ACHN (cell line): ENCODE measurements around the gene SERPINA12.

Experiments used
- DNase-seq: peaks from one replicate; pipeline ENCODE4 v3.0.0-alpha.2; 2015
- in situ Hi-C: cut with HindIII; loops from 2 replicates; pipeline ENCODE4 v1.10.0; 2017; ENCODE audit warnings: low sequenced_read_pairs, low pct_ligation_motif_present, low pct_unique_long_range_greater_than_20kb

Gene SERPINA12, protein sequence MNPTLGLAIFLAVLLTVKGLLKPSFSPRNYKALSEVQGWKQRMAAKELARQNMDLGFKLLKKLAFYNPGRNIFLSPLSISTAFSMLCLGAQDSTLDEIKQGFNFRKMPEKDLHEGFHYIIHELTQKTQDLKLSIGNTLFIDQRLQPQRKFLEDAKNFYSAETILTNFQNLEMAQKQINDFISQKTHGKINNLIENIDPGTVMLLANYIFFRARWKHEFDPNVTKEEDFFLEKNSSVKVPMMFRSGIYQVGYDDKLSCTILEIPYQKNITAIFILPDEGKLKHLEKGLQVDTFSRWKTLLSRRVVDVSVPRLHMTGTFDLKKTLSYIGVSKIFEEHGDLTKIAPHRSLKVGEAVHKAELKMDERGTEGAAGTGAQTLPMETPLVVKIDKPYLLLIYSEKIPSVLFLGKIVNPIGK

GRCh38 chr14:94509356-94509755 is at the start of gene SERPINA12:
Gene SERPINA12 (minus strand): TSS chr14:94509469. CDS start chr14:94498397, 11,072 bp downstream.
- in situ Hi-C loops, result no loop called here
- no peak for DNase-seq

DNA sequence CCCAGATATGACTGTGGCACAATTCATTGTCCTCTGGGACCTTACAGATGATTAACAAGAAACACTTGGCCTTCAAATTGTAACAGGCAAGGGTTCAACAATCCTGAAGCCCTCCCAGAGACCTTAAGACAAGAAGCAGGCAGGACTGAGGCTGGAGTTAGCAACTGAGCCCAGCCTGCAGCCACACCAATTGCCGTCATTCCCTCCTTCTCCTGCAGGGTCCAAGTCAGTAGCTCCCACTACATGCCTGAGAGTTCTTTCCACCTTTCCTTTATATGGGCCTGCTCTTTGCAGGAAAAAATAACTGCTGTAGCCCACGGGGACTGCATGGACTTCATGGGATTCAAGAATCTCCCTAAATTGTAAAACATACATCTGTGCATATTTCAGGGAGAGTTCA is 49.6 kb upstream of the SERPINA12 start:
- in situ Hi-C loops, result no loop called here

GRCh38 chr14:94557327-94557726 is 48.1 kb upstream of the SERPINA12 start:
- in situ Hi-C loops, result no loop called here
- DNase-seq, result no peak

More for the DNA sequence above, 49.6 kb upstream of the SERPINA12 start:
- DNase-seq, result no peak

- in situ Hi-C loops, result no loop called here
- DNase-seq, result no peak
Observed at GRCh38 chr14:94555991-94556390, 46.7 kb upstream of the SERPINA12 start.

- no peak for DNase-seq
- in situ Hi-C loops, result no loop called here
Observed at GRCh38 chr14:94550041-94550440, 40.8 kb upstream of the SERPINA12 start.

DNA sequence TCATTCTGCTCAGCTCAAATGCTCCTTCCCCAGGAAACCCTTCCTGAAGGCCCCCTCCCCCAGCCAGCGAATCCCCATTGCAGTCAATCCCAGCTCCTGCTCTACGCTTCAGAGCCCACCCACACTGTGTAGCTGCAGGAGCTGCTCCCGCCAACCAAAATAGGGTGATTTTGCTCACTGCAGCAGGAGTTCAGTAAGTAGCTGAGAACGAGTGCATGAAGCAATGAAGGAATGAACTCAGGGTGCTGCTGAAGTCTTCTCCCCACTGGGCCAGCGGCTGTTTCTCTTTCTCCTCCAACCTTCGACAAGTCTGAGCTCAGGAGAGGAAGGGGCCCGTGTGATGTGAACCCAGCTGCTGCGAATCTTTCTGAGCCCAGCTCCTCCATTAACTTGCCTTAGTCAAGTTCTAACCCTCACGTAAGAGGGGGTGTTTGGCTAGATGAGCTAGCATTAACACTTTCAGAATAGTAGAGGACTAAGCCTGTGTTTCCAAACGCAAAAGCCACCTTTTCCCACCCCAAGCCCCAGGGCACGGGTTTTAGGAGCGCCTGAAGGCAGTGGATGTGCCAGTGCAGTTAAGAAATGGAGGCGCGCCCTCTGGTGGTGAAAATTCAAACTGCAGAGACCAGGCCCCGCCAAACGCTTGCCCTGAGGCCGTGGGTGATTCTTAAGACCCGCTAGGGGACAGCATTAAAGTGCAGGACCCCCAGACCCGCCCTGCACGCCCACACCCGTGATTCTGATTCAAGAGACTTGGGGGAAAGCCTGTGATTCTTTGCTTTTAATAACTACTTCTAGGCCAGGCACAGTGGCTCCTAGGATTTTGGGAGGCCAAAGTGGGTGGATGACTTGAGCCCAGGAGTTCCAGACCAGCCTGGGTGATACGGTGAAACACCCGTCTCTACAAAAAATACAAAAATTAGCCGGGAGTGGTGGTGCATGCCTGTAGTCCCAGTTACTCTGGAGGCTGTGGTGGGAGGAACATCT is 40.0 kb upstream of the SERPINA12 start:
- in situ Hi-C loops, result no loop called here
- peak; percentile 44 for DNase-seq

DNA sequence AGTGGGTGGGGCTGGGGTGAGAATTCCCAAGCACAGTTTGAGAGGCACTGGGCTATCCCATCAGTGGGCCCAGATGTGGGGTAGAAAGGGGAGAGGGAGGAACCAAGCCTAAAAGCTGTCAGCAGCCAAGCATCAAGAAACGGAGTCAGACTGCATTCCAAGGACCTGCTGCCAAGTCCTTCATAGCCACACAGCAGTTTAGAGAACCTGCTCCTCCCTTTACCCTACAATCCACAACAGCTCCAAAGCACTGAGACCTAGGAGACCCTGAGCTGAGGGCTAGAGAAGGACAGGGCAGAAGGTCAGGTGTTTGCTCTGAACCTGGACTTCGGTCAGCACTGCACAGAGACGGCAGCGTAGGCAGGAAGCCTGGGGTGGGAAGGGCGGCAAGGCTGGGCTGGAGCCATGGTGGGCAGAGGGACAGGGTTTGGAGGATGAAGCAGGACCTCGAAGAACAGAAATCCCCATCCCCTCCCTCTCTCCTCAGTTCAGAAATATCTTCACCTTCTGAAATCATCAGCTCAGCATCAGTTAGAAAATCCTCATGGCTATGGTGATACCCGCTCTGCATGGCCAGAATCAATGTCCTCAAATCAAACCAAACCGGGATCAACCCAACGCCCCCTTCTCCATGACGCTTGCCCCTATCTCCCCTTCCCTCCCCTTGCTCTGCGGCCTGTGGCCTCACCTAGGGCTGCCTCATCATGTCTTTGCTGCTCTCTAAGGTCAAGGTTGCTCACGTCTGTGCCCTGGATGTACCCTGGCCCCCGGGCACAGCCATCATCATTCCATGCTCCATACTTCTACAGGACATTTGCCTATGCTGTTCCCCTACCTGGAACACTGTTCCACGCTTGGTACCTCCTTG is 39.1 kb upstream of the SERPINA12 start:
- in situ Hi-C loops, result no loop called here
- DNase-seq, result no peak

DNA sequence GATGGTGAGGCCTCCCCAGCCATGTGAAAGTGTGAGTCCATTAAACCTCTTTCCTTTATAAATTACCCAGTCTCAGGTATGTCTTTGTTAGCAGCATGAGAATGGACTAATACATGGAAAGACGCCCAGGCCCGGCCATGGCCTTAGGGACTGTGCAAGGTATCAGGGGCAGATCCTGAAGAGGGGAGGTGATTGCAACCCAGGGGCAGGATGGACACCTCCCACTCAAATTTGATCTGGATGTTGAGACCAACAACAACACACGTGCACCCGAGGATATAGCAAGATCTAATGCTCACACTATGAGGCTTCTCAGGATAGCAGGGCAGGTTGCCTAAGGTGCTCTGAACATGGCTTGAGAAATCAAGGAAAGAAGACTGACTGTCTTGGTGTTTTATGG is 38.5 kb upstream of the SERPINA12 start:
- DNase-seq, result no peak
- in situ Hi-C loops, result no loop called here

DNA sequence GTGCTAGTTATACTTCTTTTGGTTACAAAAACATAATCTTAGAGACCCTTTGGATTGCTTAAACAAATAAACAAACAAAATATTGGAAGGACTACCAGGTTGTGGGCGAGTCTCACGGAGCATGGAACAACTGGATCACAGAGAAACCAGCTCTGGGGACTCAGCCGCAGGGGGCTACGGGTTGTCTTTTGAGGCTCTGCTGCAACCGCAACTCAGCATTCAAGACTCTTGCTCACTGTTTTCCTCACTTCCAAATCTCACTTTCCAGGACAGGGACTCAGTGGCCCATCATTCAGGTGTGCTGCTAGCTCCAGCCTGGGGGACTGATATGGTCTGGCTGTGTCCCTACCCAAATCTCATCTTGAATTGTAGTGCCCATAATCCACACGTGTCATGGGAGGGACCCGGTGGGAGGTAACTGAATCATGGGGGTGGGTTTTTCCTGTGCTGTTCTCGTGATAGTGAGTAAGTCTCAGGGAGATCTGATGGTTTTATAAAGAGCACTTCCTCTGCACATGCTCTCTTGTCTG is 37.9 kb upstream of the SERPINA12 start:
- DNase-seq, result no peak
- in situ Hi-C loops, result no loop called here

GRCh38 chr14:94545131-94545841 is 36.0 kb upstream of the SERPINA12 start:
- DNase-seq, result no peak
- in situ Hi-C loops, result no loop called here

DNA sequence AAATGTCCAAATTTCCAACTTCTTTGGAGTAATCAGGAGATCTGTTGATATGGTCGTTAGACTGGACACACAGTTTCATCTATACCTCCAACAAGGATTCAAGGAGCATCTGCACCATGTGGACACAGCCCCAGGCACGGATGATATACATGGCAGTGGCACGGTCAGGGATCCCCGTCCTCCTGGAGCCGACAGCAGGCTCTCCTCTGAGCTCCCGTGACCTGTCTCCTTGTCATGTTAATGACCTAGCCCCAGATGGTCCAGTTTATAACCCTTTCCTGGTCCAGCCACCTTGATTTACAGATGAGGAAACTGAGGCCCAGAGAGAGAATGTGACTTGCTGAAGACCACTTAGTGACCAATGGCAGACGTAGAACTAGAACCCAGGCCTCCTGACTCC is 35.5 kb upstream of the SERPINA12 start:
- in situ Hi-C loops, result no loop called here
- DNase-seq, result no peak

DNA sequence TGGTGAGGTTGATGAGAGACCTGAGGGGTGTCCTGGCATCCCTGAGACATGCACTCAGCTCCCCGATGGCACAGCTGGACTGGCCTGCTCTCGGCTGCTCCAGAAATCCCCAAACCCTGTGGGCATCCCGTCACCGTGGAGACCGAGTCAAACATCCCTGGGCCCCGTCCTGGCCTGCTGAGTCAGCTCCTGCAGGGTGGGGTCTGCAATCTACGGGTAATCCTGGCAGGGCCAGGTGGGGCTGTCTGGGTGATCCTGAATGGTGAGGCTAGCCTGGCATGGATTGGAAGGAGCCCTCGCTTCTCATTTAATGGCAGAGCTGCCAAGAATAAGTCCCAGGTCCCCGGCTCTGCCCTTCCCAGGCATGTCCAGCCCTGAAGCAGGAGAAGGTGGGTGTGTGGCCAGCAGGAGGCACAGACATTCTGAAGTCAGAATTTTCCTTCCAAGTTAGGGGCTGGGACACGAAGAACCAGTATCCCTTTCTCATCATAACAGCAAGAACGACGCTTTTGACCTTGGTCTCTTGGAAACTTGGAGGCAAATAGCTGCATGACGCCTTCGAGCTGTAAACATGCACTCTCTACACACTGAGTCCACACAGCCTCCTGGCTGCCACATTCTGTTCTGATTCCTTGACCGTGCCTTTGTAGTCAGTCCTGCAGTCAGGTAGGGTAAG is 34.3 kb upstream of the SERPINA12 start:
- in situ Hi-C loops, result no loop called here
- no peak for DNase-seq

- no peak for DNase-seq
- in situ Hi-C loops, result no loop called here
Observed at GRCh38 chr14:94542811-94543440, 33.7 kb upstream of the SERPINA12 start.

- in situ Hi-C loops, result no loop called here
- no peak for DNase-seq
Observed at GRCh38 chr14:94542111-94542810, 33.0 kb upstream of the SERPINA12 start.

DNA sequence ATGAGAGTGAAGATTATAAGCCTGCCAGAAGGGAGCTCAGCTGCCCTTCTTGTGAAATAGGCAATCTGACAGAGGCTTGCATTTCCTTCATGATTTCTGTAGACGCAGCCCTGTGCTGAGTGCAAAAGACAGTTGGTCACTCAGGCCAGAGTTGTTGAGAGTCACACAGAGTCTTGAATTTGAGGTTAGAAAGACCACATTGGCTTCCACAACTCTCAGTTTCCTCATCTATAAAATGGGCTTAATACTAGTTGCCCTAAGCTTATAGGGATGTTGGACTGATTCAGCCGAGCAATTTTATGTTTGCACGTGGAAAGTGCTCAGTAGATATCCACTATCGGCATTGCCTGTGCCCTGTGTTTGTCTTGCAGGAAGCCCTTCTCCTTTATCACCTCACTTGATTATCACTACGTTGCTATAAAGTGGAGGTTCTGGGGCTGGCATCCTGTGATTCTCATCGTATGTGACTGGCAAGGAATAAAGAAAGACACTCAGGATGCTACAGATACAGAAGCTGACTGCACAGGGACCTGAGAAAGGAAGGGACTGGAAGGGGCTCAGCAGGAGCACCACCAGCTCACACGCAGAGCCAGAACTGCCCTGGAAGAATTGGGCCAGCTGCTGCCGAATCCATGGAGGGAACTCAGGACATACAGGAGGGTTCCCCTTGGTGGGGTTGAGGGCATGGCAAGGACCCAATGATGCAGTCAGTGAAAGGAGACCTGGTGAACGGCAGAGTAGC is 32.1 kb upstream of the SERPINA12 start:
- in situ Hi-C loops, result no loop called here
- DNase-seq, result no peak
